GM10266 (cell line): Measurements from ENCODE around the gene ACY1.
A peak's percentile ranks its signal among the peaks of the same experiment; 100 is the strongest.

ENCODE experiments used
- DNase-seq: peaks from one replicate; pipeline ENCODE4 v3.0.0; 2012; ENCODE audit errors: extremely low spot score
- CTCF ChIP-seq: IDR thresholded peaks from 2 replicates; pipeline ENCODE4 v1.5.1; 2012; ENCODE audit warnings: mild to moderate bottlenecking, low read depth; ENCODE audit not compliant: control insufficient read depth, insufficient read depth; ENCODE audit errors: missing control alignments

ACY1 gene

GRCh38 chr3:51997935-51998596, 14.7 kb downstream of the ACY1 start:
- DNase-seq = no peak

GRCh38 chr3:51998774-51999173, 15.4 kb downstream of the ACY1 start:
- TF ChIP-seq CTCF = no peak
- no peak for DNase-seq

More at GRCh38 chr3:51997935-51998596, 14.7 kb downstream of the ACY1 start:
- TF ChIP-seq CTCF = no peak

DNA sequence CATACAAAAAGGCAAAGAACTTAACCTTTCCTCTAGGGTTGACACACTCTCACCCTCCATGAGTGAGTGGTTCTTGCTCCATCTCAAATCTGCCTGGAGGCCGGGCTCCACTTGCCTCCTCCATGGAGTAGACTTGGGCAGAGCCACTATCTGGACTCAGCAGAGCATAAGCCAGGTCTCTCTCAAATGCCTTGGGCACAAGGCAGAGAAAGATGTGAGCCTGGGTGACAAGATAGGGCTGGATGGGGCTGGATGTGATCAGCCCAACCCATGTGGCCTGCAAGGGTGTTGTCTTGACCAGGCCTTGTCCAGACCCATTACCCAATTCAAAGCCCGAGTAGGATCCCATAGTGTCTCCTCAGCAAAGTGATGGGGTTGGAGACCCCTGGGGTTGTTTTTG, 16.5 kb downstream of the ACY1 start:
- no peak for TF ChIP-seq CTCF
- no peak for DNase-seq

- DNase-seq = peak; percentile 88
Measured at GRCh38 chr3:52001443-52001974, 18.2 kb downstream of the ACY1 start.

DNA sequence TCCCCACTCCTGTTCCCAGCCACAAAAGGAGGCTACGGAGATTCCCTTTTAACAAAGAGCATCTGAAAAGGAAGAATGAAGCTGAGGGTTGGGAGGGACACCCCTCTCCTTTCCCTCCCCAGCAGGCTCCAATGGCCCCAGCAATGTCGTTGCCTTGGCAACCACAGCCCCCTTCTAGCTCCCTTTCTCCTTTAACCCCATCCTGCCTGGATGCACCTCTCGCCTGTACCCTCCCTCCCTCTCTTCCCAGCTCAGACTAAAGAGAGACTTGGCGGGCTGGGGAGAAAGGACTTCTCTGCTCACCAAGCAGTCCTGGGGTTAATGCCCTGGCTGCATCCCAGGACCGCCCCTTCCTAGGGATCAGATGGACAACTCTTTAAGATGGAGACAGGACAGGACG, 19.4 kb downstream of the ACY1 start:
- TF ChIP-seq CTCF = no peak

More at GRCh38 chr3:52001443-52001974, 18.2 kb downstream of the ACY1 start:
- peak; percentile 96 for TF ChIP-seq CTCF

GRCh38 chr3:52004163-52004787, 20.9 kb downstream of the ACY1 start:
- peak; percentile 56 for DNase-seq
- TF ChIP-seq CTCF = peak; percentile 43

More for the DNA sequence above, 19.4 kb downstream of the ACY1 start:
- no peak for DNase-seq

DNA sequence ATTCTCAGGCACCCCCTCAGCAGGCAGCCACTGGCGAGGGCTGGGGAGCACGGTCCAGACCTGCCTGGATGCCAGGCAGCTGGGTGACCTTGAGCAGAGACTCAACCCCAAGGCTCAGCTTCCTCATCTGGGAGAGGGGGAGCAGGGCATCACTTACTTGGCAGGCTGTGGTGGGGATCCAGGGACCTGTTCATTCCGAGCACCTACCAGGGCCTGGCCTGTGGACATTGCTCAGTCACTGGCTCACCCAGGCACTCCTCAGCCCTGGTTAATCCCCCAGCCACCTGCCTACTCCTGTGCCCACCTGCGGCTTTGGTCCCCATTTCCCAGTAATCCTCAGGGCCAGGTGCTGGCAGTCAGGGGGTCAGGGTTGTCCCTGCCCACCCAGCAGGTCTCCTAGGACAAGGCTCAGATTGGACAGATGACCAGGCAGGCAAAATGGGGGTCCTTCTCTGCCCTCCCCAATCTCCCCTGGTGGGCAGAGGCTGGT, 21.6 kb downstream of the ACY1 start:
- no peak for DNase-seq
- no peak for TF ChIP-seq CTCF
